Activated T-cell treated with anti-CD3 and anti-CD28 coated beads for 1 hour (primary cell): ENCODE measurements around the gene SLC2A4RG.
A peak's percentile ranks its signal among the peaks of the same experiment; 100 is the strongest.

Source experiments
- DNase-seq: peaks from one replicate; pipeline ENCODE4 v3.0.0-alpha.2; 2020; ENCODE audit warnings: low read depth

Gene SLC2A4RG

GRCh38 chr20:63777614-63778013 is 38.0 kb downstream of the SLC2A4RG start:
- no peak for DNase-seq

DNA sequence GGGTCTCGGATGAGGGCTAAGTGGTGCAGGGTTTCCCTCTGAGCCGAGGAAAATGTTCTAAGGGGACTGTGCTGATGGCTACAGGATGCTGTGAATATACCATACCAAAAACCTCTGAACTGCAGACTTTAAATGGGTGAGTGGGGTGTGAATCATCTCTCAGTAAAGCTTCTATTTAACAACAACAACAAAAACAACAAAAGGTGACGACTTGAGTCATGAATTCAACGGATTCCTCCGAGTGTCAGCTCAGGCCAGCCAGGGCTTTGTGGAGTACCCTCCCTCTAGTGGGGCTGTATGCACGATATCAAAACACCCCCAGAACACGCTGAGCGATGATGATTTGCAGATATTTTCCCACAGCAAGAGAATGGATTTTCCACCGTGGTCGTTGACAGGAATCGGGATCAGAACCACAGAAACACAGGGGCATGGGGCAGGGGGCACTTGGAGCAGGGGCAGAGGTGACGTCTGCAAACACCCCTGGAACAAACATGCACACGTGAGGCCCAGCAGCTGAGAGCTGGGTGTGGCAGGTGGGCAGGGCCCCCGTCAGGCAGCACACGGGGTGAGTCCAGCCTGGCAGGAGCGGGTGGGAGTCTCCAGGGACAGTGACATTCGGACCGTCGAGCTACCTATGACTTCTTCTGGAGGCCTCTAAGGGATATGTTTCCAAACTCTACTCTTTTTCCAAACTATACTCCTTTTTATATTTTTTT is 38.6 kb downstream of the SLC2A4RG start:
- no peak for DNase-seq

GRCh38 chr20:63778857-63779256 is 39.3 kb downstream of the SLC2A4RG start:
- DNase-seq, result no peak

GRCh38 chr20:63781181-63781580 is 41.6 kb downstream of the SLC2A4RG start:
- no peak for DNase-seq

DNA sequence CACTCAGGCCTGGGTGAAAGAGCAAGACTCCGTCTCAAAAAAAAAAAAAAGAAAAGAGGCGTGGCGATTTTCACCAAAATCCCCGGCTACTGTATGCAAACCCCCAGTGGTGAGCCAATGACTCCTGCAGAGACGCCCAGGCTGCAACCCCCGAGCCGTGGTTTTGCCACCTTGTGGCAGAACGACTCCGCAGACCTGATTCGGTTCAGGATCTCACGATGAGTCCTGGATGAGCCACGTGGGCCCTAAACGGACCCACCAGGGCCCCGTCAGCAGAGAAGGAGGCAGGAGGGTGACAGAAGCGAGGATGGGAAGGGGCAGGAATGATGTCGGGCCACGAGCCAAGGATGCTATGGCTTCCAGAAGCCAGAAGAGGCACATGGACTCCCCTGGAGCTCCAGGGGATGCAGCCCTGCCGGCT is 42.5 kb downstream of the SLC2A4RG start:
- peak; percentile 9 for DNase-seq

DNA sequence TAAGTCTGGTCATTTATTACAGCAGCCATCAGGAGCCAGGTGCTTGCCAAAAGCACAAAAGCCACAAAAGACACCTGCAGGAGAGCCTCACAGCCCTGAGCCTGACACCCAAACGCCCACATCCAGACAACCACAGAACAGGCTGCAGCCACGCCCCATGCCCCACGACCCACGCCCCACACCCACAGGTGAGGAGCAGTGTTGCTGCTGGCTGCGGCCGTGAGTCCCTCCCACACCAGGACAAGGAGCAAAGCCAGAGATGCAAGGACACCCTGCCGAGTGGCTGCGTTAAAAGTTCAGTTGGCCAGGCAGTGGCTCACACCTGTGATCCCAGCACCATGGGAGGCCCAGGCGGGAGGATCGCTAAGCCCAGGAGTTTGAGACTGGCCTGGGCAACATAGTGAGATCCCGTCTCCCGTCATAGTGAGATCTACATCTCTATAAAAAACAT is 43.0 kb downstream of the SLC2A4RG start:
- no peak for DNase-seq

- no peak for DNase-seq
These were observed 44.4 kb downstream of the SLC2A4RG start for GRCh38 chr20:63783970-63784369.

- DNase-seq, result no peak
These were observed 46.1 kb downstream of the SLC2A4RG start for GRCh38 chr20:63785691-63786131.

DNA sequence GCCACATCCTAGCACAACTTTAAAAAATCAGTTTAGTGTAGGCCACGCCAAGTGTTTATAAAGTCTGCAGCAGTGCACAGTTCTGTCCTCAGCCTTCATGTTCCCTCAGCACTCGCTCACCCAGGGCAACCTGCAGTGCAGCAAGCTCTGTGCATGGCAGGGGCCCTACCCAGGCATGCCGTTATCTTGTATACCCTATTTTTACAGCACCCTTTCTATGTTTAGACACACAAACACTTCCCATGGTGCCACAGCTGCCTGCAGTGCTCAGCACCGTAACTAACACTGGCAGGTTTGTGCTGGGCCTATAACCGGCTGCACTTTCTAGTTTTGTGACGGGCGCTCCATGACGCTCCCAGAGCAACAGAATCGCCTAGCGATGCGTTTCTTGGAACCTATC is 47.7 kb downstream of the SLC2A4RG start:
- no peak for DNase-seq

- DNase-seq, result no peak
These were observed 48.2 kb downstream of the SLC2A4RG start for GRCh38 chr20:63787749-63788148.

DNA sequence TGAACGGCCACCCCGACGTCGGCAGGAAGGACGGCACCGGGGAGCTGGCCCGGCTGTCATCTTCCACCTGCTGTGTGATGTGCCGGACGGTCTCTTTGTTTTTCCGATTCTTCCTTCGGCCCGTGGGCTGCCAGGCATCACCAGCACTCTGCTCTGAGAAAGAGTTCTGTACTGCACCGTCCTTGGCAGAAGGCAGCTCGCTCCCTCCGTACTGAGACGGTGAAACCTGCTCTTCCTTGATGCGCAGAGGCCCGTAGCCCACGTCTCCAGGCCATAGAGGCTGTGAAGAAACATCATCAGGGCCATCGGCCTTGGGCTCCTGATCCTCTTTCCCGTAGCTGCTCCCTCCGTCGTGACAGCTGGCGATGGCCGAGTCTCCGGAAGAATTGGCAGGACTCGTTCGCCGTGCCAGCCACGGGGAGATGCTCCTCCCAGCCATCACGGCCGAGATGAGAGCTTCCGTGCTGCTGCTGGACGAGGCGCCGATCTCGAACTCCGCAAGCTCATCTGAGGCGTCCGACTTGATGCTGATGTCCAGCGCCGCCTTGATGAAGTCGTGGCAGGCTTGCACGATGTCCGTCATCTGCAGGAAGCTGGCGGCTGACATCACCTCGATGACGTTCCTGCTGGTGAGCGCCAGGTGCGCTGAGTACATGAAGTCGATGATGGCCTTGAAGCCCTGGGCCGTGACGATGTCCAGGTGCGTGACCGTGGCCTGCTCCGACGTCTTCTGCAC is 50.4 kb downstream of the SLC2A4RG start:
- no peak for DNase-seq

DNA sequence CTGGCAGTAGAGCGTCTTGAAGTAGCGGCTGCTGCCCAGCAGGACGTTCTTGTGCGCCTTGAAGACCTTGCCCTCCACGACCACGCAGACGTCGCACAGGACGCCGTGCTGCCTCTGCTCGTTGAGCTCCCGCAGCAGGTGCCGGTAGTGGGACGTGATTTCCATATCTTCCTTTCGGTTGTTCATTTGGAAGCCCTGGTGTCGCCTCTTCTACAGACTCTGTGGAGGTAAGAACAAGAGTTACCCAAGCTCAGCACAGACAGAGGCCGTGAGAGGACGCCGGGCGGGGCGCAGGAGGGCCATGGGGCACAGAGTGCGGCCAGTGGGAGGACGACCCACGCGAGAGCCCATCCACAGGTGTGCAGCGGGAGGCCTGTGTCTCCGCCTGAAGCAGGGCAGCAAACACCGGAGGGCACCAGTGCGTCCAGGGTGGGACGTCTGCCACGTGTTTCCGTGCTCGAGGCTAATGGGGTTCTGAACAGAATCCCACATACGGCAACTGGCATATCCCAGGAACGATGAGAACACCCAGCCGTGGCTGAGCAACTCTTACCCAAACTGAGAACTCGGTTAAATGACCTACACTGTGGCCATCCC is 51.1 kb downstream of the SLC2A4RG start:
- no peak for DNase-seq

DNA sequence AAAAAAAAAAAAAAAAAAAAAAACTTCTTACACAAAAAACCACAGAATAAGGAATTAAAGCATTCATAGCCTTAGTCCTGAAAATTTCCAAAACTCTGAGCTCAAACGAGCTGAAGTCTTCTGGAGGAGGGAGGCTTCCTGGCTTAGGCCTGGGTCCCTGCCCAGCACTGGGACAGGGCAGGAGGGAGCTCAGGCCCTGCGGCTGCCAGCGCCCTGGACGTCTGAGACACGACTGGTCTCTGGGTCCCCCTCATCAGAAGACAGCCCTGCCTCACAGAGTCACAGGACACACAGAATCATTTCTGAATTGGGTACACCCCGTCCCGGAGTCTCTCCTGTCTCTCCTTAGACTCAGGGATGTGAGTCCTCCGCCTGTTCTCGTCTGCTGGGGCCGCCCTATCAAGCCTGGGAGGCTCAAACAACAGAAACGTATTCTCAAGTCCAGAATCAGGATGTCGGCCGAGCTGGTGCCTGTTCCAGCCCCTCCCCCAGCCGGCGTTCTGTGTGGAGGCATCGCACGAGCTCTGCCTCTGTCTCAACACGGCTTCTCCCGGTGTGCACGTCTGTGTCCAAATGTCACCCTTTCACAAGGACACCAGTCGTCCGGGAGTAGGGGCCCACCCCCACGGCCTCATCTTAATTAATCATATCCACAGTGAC is 52.1 kb downstream of the SLC2A4RG start:
- no peak for DNase-seq

DNA sequence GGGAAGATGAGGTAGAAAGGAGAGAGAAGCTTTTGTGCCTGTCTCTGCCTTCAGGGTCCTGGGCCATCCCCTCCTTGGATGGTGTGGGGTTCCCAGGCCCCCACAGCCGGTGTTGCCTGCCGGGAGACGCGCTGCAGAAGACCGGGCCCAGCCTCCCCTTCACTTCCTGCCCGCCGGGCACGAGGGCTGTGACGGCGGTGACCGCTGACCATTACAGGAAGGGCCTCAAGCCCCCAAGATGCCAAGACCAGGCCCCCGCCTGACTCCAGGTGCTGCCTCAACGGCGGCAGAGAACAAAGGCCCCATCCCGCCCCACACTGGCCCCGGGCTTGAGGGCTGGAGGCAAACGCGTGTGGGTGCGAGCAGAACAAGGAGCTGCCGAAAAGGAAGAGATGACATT is 53.3 kb downstream of the SLC2A4RG start:
- DNase-seq, result no peak
